LHCN-M2 (cell line): ENCODE data around the gene CRTC2. TPM values are rescaled to one million over a fixed set of nuclear protein-coding genes. Genes with fewer than 3 reads are reported as not detected.
A peak's percentile ranks its signal among the peaks of the same experiment; 100 is the strongest.

Experiments
- DNase-seq: peaks from one replicate; pipeline ENCODE4 v3.0.0-alpha.2; 2012; ENCODE audit warnings: low read depth
- total RNA-seq: library from RNA; depleted of rRNA; stranded (reverse); fragments of >200 nt; gene quantifications from 2 replicates; pipeline ENCODE4 v1.2.3, GENCODE V29; 2014

The CRTC2 gene
- total RNA-seq, 1 experiment from 2014 or later, result 10.3 TPM

- no peak for DNase-seq
Measured at GRCh38 chr1:153976819-153977249, 18.4 kb upstream of the CRTC2 start.

- no peak for DNase-seq
Measured at GRCh38 chr1:153973525-153973924, 15.1 kb upstream of the CRTC2 start.

DNA sequence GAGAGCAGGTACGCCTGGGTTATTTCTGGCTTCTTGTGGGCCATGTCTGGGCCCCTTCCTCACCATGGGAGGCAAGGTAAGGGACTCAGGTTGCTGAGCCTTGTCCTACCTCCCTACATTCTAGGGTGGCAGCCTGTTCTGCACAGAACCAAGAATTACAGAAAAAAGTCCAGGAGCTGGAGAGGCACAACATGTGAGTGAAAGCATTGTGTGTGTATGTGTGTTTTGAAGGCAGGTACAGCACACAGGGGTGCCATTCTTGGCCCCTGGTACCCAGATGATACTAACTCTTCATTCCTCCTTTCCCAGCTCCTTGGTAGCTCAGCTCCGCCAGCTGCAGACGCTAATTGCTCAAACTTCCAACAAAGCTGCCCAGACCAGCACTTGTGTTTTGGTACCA is 14.7 kb upstream of the CRTC2 start:
- DNase-seq, result no peak

GRCh38 chr1:153970346-153970745 is 11.9 kb upstream of the CRTC2 start:
- no peak for DNase-seq

- DNase-seq, result no peak
Measured at GRCh38 chr1:153968972-153969371, 10.6 kb upstream of the CRTC2 start.

DNA sequence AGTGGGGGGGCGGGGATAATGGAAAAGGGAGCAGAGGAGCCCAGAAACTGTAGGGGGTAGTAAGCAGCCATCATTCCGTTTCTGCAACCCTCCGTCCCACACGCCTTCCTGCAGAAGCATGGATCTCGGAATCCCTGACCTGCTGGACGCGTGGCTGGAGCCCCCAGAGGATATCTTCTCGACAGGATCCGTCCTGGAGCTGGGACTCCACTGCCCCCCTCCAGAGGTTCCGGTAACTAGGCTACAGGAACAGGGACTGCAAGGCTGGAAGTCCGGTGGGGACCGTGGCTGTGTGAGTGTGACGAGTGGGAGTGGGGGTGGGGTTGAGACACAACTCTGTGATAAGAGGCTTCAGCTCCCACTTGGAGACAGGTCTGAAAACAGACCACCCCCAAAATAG is 10.0 kb upstream of the CRTC2 start:
- no peak for DNase-seq

GRCh38 chr1:153968000-153968363 is 9.6 kb upstream of the CRTC2 start:
- no peak for DNase-seq

- peak; percentile 96 for DNase-seq
Measured at GRCh38 chr1:153967107-153967999, 8.9 kb upstream of the CRTC2 start, which contains the start of gene CREB3L4. Gene CREB3L4 (plus strand): TSS chr1:153967902. CDS start chr1:153968526, 624 bp downstream.

DNA sequence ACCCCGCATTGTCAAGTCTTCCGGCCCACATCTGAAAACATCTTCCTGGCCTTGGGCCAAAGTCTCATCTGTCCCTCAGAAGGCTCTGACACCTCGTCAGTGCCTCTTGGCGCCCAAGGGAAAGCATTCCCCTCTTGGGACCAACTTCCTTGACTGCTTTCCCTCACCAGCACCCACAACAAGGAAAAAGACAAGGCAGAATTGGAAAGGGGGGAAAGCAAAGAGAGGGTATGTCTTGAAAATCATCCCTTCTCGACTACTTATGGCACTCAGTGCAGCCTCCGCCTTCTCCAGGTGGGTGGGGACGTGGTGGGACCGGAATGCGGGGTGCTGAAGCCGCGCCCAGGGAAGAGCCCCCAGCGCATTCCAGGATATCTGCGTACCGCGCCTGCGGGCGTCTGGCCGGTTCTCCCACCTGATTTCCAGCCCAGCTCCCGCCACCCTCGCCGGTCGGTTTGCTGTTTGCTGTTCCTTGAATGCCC is 5.5 kb upstream of the CRTC2 start:
- DNase-seq, result no peak

DNA sequence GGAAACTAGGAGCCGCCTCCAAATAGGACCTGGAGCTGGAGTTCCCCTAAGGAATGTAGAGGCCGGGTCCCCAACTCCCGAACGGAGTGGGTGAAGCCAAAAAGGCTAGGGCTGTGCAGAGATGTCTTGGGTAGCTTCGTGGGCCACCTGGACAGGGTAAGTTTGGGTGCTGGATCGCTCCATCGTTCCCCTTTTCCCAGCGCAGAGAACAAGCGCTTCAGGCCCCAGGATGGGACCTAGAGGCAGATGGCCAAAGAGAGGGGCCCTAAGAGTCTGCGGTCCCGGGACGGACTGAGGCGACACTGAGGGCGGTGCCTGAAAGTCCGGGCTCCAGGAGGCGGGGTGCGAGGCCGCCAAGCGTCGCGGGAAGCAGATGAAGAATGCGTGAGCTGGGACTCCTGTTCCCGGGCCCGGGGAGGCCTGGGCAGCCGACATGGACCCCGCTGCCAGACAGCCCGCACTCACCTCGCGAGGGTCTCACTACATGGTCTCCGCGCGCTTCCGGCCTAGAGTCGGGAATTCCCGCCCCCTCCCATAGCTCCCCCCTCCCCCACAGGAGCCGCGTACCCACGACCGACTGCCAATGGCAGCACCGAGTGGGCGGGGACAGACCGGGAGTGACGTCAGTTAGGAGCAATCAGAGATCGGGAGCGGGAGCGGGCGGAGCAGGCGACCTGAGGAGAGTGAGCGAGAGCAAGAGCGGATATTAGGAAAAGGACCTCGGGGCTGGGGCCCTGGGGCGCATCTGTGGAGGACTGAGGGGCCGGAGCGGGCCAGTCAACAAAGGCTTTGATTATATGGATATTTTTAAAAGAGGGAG is 4.8 kb upstream of the CRTC2 start, which contains the start of gene SLC39A1:
TSS of gene SLC39A1 (minus strand) at position 508 of the 820 bp plus-strand sequence. CDS start 822 bp downstream, outside the sequence.
- peak; percentile 94 for DNase-seq

GRCh38 chr1:153962088-153963029 is 3.9 kb upstream of the CRTC2 start:
- DNase-seq, result peak; percentile 68

DNA sequence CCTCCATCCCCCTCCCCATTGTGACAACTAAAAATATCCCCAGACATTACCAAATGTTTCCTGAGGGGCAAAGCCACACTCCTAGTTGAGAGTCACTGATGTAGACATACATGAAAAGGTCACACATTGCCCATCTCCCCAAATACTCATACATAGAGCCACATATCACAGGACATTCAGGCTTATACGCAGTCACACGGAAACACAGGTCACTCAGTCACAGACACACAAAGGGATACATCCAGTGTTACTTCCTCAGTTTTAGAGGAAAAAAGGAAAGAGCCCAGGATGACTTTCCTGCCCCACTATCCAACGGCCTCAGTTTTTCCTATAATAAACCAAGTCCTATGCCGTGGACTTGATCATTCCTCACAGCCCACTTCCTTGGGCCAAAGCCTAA is 3.0 kb upstream of the CRTC2 start:
- no peak for DNase-seq

GRCh38 chr1:153960206-153960605 is 1.8 kb upstream of the CRTC2 start:
- DNase-seq, result no peak

- no peak for DNase-seq
Measured at GRCh38 chr1:153959454-153959853, 1.0 kb upstream of the CRTC2 start.

DNA sequence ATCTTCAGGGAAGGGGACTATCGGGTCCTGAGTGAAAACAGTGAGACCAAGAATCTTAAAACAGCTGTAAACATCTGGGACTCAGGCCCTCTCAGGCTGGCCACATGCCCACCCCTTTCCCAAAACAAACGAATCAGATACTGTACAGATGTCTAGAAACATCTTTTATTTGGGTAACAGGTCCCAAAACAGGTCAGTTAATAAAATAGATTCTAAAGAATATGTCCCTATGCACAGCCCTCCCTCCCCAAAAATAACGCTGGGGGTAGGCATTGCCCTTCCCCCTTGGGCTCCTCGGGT is 499 bp upstream of the CRTC2 start:
- no peak for DNase-seq

DNA sequence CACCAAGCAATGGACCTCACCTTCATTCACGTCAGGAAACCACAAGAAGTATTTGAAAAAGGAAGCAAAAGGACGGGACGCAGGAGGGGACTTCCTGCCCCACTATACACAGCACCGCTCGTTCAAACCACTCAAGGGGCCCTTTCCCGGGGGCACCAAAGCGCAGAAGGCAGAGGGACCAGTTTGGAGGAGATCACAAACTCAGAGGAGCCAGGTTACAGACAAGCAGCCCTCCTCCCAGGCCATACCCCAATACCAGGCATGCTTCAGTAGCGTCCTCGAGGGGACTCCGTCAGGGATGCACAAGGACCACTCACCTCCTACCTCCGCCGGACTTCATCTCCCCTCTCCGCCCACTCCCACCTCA is 685 bp downstream of the CRTC2 start:
- peak; percentile 8 for DNase-seq

DNA sequence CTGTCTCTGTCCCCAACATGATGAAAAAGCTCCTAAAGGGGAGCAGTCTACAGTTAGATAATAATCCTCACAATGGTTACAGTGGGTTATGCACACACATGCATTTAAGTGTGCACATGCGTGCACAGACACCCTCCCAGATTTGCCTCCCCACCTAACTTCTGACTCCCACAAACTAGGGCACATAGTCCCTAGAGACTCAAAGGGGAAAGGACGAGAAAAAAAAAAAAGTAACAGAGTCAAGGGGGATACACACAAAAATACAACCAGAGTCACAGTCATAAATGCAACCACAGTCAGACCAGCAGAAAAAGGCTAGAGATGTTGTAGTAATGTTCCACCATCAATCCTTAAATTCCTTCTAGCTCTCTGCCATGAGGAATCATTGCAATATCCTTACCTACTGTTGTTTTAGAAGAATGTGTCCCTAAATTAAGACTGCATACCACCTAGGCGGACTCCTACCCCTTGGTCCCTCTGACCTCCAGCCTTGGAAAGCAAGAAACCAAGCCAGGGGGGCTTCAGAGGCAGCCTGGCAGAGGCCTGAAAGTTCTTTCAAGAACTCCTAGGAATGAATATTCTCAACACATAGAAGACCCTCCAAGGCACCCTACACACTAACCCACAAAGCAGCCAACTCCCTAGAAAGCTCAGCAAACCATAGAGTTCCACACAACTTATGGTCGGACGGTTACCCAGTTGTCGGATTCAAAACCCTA is 1.3 kb downstream of the CRTC2 start:
- no peak for DNase-seq

GRCh38 chr1:153954826-153955225 is 3.6 kb downstream of the CRTC2 start:
- DNase-seq, result no peak

DNA sequence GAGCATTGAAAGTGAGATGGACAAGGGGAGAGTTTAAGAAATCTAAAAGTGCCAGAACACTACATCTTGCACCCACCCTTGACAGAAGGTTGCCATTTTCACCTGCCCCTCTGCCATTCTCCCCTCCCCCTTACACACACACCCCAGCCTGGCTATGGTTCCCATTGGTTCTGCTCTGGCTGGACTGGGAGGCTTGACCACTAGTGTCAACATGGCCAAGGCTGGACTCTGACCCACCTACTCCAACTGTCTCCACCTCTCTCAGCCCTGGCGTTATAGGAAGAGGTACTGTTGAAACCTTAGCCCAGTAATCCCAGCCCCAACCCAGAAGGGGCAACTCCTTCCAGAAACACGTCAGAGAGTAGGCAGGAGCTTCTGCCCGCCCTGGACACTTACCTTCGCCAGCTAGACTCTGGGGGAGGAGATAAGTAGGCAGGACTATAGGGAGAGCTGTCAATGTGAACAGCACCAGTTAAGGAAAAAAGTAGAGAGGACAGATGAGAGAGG is 4.5 kb downstream of the CRTC2 start:
- no peak for DNase-seq

DNA sequence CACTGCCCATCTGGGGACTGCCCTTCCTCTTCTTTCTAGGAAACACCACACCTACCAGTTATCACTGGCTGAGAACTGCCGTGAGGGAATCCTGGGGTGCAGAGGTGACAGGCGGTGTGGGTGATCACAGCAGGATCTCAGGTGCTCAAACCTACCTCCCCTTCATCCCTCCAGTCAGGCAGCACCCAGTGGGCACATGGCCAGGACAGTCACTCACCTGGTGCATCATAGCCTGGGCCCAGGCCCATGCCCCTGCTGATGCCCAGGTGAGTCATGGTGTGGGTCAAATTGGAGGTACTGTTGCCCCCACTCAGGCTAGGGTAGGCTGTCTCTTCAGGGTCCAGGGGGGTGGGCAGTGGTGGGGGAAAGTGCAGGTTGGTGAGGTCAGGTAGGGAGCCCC is 6.6 kb downstream of the CRTC2 start:
- DNase-seq, result no peak

DNA sequence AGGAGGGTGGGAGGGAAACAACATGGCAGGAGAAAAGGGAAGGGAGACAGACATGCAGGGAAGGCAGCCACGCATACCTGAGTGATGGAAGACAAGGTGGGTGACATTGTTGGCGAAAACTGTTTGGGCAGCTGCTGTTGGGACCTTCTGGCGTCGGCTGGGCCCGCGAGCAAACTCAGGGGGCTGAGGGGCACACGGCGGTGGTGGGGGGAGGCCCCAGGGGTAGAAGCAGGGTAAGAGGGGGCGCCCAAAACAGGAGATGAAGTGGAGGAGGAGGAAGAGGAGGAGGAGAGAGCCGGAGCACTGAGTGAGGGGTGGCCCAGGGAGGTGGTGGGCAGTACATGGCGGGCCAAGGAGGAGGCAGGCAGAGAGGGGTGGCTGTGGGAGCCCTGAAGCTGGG is 7.2 kb downstream of the CRTC2 start:
- DNase-seq, result no peak
